GM21825 (cell line): ENCODE results near the gene STEAP3.

Experiments
- ATAC-seq: cut with Tn5 transposase; IDR thresholded peaks from one replicate; pipeline ENCODE4 v1.9.1; 2021; ENCODE audit warnings: mild to moderate bottlenecking, moderate library complexity; ENCODE audit not compliant: unreplicated experiment

Gene STEAP3

DNA sequence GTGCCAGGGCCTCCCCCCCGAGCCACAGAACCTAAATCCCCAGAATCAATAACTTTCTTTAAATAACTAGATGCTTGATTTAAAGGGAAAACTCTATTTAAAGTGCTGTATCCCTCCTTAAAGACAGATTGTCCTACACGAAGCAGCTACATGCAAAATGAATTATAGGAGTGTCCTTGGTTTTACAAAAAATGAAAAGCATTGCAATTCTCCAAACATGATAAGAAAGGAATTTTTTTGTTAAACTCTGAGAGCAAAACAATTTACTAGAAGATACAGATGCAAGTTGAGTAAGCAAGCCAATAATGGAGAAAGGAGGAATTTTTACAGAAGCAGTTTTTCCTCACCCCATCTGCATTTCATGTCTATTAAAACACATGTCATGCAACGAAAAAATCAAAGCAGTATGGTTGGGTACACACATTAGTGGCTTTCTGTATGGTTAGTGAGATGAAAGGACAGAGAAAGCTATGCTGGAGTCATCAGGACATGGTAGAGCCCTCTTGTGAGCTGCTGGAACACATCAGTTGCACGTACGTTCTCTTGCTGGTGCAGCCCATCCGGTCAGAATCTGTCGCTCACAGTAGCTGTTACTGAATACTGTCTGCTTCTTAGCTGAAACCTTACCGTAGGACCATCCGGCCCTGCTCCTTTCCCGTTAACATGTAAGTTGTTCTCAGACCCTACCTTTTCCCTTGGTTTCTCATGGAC is 25.9 kb upstream of the STEAP3 start:
- no peak for ATAC-seq

DNA sequence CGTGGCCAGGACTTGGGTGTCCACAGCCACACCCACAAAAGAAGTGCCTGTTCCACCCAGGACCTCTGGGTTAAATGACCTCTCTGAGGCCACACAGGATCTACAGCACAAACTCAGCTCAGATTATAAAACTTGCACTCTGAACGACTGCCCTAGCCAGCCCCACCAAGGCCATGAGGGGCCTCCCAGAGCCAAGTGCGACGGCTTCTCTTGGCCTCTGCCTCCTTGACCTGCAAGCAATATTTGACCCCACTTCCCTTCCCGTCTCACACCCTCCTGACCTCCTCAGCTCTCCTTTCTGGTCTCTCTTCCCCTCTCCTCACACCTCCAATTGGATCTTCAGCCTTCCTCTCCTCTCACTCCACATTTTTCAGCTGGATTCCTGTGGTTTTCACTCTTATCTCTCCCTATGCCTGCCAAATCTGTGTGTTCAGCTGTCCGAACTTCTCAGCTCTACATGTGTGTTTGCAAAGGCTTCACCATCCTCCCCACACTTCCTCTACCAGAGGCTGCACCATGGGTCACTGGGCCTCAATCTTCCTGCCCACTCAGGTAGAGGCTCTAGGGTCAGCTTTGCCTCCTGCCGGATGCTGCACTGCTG is 25.3 kb upstream of the STEAP3 start:
- ATAC-seq = no peak

- ATAC-seq = no peak
These were observed 21.8 kb upstream of the STEAP3 start for GRCh38 chr2:119201815-119202214.

GRCh38 chr2:119202610-119203310 is 20.9 kb upstream of the STEAP3 start:
- ATAC-seq = no peak

GRCh38 chr2:119204525-119204924 is 19.1 kb upstream of the STEAP3 start:
- ATAC-seq = no peak

DNA sequence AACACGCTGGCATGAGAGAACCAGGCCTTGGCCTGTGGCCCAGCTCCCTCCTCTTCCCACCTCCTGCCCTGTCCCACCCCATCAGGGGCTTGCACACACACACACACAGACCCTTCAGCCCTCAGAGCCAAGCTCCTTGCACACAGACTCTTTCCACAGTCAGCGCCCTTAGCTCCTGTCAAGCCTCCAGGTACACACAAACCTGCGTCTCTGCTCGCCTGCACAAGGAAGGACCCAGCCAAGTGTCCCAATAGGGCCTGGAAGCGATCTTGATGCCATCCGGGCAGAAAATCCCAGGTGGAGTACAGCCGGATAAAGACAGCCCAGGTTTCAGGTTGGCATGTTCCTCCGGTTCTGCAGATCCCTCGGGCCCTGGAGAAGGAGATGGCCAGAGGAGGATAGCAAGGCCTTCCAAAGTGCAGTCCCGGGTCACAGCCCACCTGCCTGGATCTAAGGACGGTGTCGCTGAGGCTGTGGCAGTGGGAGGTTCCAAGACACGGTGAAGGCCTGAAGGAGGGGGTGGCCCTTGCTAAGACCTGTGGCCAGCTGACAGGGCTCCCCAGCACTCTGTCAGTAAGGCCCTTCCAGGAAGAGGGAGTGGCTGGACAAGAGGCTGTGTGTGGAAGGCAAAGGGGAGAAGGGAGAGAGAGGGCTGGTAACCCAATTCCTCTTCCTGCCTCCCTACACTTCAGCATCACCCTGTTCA is 18.5 kb upstream of the STEAP3 start:
- no peak for ATAC-seq

- no peak for ATAC-seq
These were observed 17.4 kb upstream of the STEAP3 start for GRCh38 chr2:119206201-119206600.

DNA sequence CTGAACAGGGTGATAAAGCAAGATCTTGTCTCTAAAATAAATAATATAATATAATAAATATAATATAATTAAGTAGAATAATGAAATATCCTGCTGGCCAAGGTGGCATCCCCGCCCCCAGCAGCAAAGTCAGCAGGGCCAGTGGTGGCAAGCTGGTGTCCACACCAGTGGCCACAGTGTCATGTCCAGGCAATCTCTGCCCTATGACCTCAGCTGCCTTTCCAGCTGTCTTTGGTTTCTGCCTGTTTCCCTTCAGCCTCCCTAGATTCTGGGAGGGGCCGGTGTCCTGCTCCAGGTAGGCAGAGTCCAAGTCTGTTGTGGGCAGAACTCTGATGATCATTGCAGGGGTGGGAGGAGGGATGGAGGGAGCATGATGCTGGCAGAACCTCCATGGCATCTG is 16.2 kb upstream of the STEAP3 start:
- no peak for ATAC-seq

DNA sequence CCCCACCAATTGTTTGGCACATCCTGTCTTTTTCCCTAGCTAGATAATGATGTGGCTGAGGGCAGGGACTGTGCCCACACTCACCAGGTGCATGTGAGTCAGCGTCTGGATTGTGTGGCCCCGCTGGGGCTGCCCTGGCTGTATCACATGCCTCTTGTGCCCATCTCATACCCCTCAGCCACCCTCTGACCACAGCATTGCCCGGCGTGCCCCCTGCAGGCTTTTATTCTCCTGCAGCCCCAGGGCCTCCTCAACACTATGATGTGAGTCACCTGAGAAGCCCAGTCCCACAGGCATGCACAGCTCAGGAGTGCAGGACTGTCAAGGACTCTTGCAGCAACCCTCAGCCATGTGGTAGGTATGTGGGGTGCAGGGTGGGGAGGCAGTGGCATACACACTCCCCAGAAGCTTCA is 14.8 kb upstream of the STEAP3 start:
- no peak for ATAC-seq

DNA sequence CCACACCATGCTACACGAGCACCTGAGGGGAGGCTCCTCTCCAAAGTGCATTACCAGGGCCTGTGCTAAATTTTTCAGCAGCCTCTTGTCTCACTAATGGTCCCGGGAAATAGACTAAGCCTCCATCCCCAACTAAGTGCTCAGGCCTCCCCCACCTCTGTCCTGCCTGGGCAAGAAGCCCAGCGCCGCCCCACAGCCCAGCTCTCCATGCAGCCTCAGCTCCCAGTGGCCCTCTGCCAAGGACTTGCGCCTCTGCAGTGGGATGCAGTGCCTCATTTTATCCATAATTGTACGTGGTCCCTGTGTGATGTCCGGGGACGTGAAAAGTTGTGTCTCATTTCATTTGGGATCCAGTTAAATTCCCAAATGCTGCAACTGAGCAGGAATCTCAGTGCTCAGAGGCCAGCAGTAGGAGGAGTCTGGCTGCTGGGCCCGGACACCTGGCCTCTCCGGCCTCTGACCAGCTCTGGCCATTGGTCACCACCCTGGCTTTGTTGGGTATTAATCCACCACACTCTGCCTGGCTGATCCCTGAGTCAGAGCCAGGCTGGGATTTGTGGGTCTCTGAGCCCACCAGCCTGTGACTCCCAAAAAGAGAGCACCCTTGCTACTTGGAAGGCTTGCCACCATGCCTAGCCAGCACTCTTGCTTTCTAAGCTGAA is 11.4 kb upstream of the STEAP3 start:
- ATAC-seq = no peak

- ATAC-seq = no peak
These were observed 9.1 kb upstream of the STEAP3 start for GRCh38 chr2:119214453-119215037.

- ATAC-seq = no peak
These were observed 6.6 kb upstream of the STEAP3 start for GRCh38 chr2:119216994-119217393.

GRCh38 chr2:119218478-119219064 is 5.1 kb upstream of the STEAP3 start:
- ATAC-seq = no peak

- no peak for ATAC-seq
These were observed 3.8 kb upstream of the STEAP3 start for GRCh38 chr2:119219873-119220272.

- no peak for ATAC-seq
These were observed 2.8 kb upstream of the STEAP3 start for GRCh38 chr2:119220720-119221301.

DNA sequence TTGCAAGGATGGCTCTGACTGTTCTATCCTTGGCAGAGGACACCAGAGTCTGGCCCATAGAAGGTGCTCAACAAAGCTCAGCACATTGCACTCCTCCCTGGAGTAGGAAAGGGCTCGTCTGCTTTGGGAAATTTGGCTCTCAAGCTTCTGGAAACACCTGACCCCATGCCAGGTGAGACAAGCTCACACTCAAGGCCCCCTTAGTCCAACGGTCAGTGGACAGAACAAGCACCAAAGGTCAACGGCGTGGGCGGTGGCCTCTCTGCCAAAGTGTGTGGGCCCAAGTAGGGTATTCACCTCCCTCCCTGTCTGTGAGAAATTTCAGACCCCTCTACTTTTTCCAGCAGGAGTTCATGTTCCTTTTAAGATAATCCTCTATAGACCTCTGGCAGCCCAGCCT is 2.0 kb upstream of the STEAP3 start:
- ATAC-seq = no peak

GRCh38 chr2:119222213-119222612 is 1.4 kb upstream of the STEAP3 start:
- ATAC-seq = no peak

GRCh38 chr2:119222863-119223520 is 642 bp upstream of the STEAP3 start:
- no peak for ATAC-seq

- ATAC-seq = no peak
These were observed 914 bp downstream of the STEAP3 start for GRCh38 chr2:119224391-119225104.
